Naive B cell (primary cell): ENCODE data around the gene LIX1L. TPM values are rescaled to one million over a fixed set of nuclear protein-coding genes. Genes with fewer than 3 reads are reported as not detected.

ENCODE experiments used
- ATAC-seq, 2 donors: fragments of 150-1000 bp; cut with Tn5 transposase; 2 replicates each; pipeline ENCODE4 v1.10.0; 2021; ENCODE audit warnings: low read depth in 2 of 2, mild to moderate bottlenecking in 2 of 2, moderate library complexity in 2 of 2
- DNase-seq: peaks from one replicate; pipeline ENCODE4 v3.0.0; 2022
- H3K27ac Mint-ChIP-seq, 6 donors: one replicate each; pipeline ENCODE4 v1.8.0; 2020 to 2022; ENCODE audit warnings: mild to moderate bottlenecking in 6 of 6, mixed read lengths in 6 of 6, moderate library complexity in 5 of 6, inconsistent platforms in 2 of 6
- H3K27me3 Mint-ChIP-seq, 3 donors: one replicate each; pipeline ENCODE4 v1.8.0; 2021 to 2022; ENCODE audit warnings: mixed read lengths in 3 of 3, mild to moderate bottlenecking in 1 of 3
- H3K36me3 Mint-ChIP-seq, 2 donors: one replicate each; pipeline ENCODE4 v1.8.0; 2020 to 2022; ENCODE audit warnings: mixed read lengths in 2 of 2, inconsistent platforms in 1 of 2, mild to moderate bottlenecking in 1 of 2
- H3K4me1 Mint-ChIP-seq, 3 donors: one replicate each; pipeline ENCODE4 v1.8.0; 2020 to 2022; ENCODE audit warnings: mixed read lengths in 3 of 3, inconsistent platforms in 1 of 3, mild to moderate bottlenecking in 1 of 3, moderate library complexity in 1 of 3
- H3K4me3 Mint-ChIP-seq, 8 donors: one replicate each; pipeline ENCODE4 v1.8.0; 2020 to 2022; ENCODE audit warnings: mild to moderate bottlenecking in 8 of 8, mixed read lengths in 8 of 8, moderate library complexity in 8 of 8, inconsistent platforms in 2 of 8
- H3K9me3 Mint-ChIP-seq, 7 donors: one replicate each; pipeline ENCODE4 v1.8.0; 2020 to 2022; ENCODE audit warnings: mixed read lengths in 7 of 7, mild to moderate bottlenecking in 5 of 7, inconsistent platforms in 2 of 7, moderate library complexity in 1 of 7
- polyA plus RNA-seq, 6 donors: library from polyadenylated mRNA; unstranded; fragments of 300-500 nt; fragmentation: Illumina TruSeq; gene quantifications; one replicate each; pipeline ENCODE4 v1.2.3, GENCODE V29; 2021; ENCODE audit warnings: low read depth in 6 of 6

LIX1L gene
- polyA plus RNA-seq, 6 donors from 2014 or later = 10.6 to 14.2 (median 12.7) TPM

GRCh38 chr1:145982010-145982723 lies 24.4 kb upstream of the LIX1L start:
- H3K27ac Mint-ChIP-seq = peak overlapping the region in 5 of 6 donors; percentile 55 to 88 (median 79)
- H3K4me1 Mint-ChIP-seq = peaks cover 23 to 47% (median 23%) of the 10 kb centered on the region in 3 donors
- DNase-seq (no peak), ATAC-seq (no peak)
- H3K9me3 Mint-ChIP-seq = no peaks in the 10 kb centered on the region
- peak overlapping the region in 5 of 8 donors; percentile 17 to 80 (median 55) for H3K4me3 Mint-ChIP-seq
- H3K36me3 Mint-ChIP-seq = no peaks in the 10 kb centered on the region
- no peaks in the 10 kb centered on the region for H3K27me3 Mint-ChIP-seq

DNA sequence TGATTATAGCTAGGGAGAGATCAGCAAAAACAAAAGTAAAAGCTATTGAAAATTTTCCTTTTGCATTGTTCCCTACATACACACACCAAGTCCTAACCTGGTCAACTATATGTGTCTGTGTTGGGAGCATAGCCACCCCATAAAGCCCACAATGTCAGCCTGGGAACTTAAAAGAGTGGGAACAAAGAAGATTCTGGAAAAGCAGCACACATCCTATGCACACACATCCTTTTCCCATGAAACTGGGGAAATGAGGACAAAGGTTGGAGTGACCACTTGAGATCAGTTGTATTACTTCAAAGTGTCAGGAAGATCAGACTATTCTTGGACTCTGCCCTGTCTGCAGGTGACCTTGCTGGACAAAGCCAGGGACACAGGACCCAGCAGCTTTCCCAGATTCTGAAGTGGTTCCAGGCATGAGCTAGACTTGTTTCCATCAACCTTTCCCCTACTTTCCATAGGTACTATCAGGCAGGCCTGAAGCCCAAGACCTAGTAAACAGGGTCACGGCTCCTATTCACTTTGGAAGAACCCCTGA lies 22.7 kb upstream of the LIX1L start:
- ATAC-seq = no peak
- no peak overlapping the region for H3K27ac Mint-ChIP-seq
- H3K9me3 Mint-ChIP-seq = no peaks in the 10 kb centered on the region
- H3K4me1 Mint-ChIP-seq = peaks cover 13 to 41% (median 13%) of the 10 kb centered on the region in 3 donors
- H3K27me3 Mint-ChIP-seq = no peaks in the 10 kb centered on the region
- H3K36me3 Mint-ChIP-seq = no peaks in the 10 kb centered on the region
- DNase-seq = no peak
- H3K4me3 Mint-ChIP-seq = no peak overlapping the region

GRCh38 chr1:145979746-145980456 lies 22.1 kb upstream of the LIX1L start:
- Mint-ChIP-seq H3K27me3 (no peaks in the 10 kb centered on the region), H3K9me3 (no peaks in the 10 kb centered on the region), H3K36me3 (peaks cover 0 to 6% of the 10 kb centered on the region in 2 donors), H3K4me1 (peaks cover 7 to 40% (median 9%) of the 10 kb centered on the region in 3 donors), H3K4me3 (no peak overlapping the region), H3K27ac (no peak overlapping the region)
- peak; percentile 61 for DNase-seq
- ATAC-seq = peak; percentile 26 to 31

DNA sequence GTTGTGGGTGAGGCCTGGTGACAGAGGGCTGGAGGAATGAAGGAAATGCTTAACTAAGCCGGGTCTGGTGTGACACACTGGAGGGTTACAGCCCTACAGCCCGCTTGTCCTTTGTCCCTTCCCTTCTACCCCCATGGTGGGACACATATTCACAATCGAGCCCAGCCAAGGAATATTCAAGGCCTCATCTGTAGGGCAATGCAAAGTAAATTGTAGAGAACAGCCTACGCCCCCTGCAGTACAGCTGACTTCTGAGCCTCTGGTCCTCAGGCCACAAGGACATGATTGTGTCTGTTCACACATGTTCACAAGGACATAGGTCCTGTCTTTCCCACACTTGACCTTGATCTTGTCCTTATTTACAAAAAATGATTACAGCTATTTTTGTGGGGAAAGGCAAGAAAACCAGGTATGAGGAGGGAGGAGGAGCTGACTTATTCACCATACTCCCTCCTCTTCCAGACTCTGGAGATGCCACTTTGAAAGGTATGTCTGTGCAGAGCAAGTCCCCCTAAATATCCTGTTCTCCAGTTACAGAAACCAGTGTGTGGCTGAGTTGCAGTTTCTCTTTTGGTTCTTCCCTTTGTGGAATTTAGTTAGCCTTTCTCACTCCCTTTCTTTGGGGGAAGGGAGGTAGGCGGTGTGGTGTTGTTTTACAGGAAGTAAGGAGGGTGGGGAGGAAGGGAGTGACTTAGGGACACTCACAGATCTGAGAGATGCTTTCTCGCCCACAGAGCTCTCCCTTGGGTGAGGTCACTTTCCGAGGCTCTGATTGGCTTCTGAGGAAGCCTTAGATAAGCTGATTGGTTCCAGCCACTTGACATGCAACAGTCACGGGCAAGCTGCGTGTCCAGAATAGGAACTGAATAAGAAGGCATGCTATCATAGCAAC lies 21.3 kb upstream of the LIX1L start:
- H3K4me3 Mint-ChIP-seq = no peak overlapping the region
- no peaks in the 10 kb centered on the region for H3K27me3 Mint-ChIP-seq
- H3K9me3 Mint-ChIP-seq = no peaks in the 10 kb centered on the region
- H3K27ac Mint-ChIP-seq = no peak overlapping the region
- H3K4me1 Mint-ChIP-seq = peaks cover 0 to 39% (median 6%) of the 10 kb centered on the region in 3 donors
- ATAC-seq (peak; percentile 82 to 84), DNase-seq (peak; percentile 85)
- H3K36me3 Mint-ChIP-seq = peaks cover 0 to 8% of the 10 kb centered on the region in 2 donors

- no peaks in the 10 kb centered on the region for H3K9me3 Mint-ChIP-seq
- H3K27me3 Mint-ChIP-seq = no peaks in the 10 kb centered on the region
- ATAC-seq (no peak), DNase-seq (no peak)
- H3K4me1 Mint-ChIP-seq = peaks cover 0 to 32% (median 6%) of the 10 kb centered on the region in 3 donors
- peaks cover 0 to 8% of the 10 kb centered on the region in 2 donors for H3K36me3 Mint-ChIP-seq
- no peak overlapping the region for H3K4me3 Mint-ChIP-seq
- H3K27ac Mint-ChIP-seq = no peak overlapping the region
These were observed 20.6 kb upstream of the LIX1L start for GRCh38 chr1:145978471-145978853.

DNA sequence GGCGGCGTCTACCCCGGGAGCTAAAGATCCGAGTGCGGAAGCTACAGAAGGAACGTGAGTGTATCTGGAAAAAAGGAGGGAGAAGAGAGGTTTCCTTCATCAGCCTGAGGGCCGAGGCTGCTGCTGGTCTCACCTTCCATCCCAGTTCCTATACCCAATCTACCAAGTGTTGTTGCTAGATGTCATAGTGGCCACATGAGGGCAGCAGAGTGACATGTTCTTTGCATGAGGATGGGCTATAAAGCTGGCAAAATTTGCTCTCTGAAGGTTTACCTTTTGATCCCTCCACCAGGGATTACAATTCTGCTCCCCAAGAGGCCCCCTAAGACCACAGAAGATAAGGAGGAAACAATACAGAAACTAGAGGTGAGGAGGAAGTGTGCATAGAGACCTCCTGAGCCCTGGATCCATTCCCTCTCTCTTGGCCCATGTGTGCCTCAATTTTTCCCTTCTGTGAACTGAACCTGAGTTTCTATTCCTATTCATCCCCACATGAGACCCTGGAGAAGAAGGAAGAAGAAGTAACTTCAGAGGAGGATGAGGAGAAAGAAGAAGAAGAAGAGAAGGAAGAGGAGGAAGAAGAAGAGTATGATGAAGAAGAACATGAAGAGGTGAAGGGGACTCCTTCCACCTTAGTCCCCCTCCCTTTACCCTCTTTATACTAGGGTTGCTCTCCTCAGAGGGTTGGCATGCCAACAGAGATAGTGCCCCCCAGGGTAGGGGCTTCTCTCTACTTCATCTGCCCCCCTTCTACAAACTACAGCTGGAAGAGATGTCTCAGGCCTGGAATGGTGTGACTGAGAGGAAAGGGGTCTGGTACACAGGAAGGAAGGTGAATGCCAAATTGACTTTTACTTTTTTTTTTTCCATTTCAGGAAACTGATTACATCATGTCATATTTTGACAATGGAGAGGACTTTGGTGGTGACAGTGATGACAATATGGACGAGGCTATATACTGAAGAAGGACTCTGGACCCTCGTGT lies 20.0 kb upstream of the LIX1L start:
- Mint-ChIP-seq H3K27me3 (no peaks in the 10 kb centered on the region), H3K9me3 (no peaks in the 10 kb centered on the region), H3K4me1 (peaks cover 0 to 29% (median 6%) of the 10 kb centered on the region in 3 donors), H3K36me3 (peaks cover 0 to 8% of the 10 kb centered on the region in 2 donors), H3K27ac (no peak overlapping the region), H3K4me3 (peak overlapping the region in 1 of 8 donors; percentile 56)
- DNase-seq (peak; percentile 74), ATAC-seq (peak; percentile 15 to 31)

DNA sequence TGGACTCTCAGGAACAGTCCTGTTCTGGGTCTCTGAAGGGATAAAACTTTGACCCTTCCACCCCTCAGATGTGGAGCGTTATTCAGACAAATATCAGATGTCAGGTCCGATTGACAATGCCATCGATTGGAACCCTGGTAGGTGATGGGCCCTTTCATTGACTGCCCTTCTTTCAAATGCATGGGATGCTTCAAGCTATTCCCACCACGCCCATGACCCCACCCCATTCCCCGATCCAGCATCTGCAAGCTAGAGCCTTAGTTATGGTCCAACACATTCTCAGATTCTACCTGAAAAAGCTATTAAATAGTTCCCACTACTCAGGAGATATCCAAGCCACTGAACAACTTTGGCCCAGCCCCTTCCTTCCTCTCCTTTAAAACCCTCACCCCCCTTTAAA lies 19.2 kb upstream of the LIX1L start:
- peak overlapping the region in 1 of 6 donors; percentile 61 for H3K27ac Mint-ChIP-seq
- DNase-seq (no peak), ATAC-seq (no peak)
- peaks cover 0 to 8% of the 10 kb centered on the region in 2 donors for H3K36me3 Mint-ChIP-seq
- no peaks in the 10 kb centered on the region for H3K27me3 Mint-ChIP-seq
- H3K4me3 Mint-ChIP-seq = peak overlapping the region in 1 of 8 donors; percentile 56
- H3K9me3 Mint-ChIP-seq = no peaks in the 10 kb centered on the region
- peaks cover 0 to 21% (median 6%) of the 10 kb centered on the region in 3 donors for H3K4me1 Mint-ChIP-seq

DNA sequence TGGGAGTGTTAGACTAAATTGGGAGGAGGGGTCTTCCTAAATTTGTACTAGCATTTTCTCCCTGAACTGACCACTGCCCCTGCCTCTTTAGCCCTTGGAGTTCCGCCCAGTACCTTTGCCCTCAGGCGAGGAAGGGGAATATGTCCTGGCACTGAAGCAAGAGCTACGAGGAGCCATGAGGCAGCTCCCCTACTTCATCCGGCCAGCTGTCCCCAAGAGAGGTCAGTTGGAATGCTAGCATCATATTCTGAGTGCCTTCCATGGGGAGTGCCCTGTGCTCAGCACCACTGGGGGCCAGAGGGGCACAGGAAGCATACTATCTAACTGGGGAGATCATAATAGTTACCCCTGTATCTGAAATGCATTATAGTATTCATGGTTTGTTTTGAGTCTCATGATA lies 17.4 kb upstream of the LIX1L start:
- H3K36me3 Mint-ChIP-seq = peaks cover 0 to 8% of the 10 kb centered on the region in 2 donors
- ATAC-seq = no peak

GRCh38 chr1:145974721-145975120 lies 16.9 kb upstream of the LIX1L start:
- peak overlapping the region in 2 of 6 donors; percentile 47 to 79 for H3K27ac Mint-ChIP-seq
- H3K27me3 Mint-ChIP-seq = no peaks in the 10 kb centered on the region
- no peaks in the 10 kb centered on the region for H3K9me3 Mint-ChIP-seq
- ATAC-seq (no peak), DNase-seq (no peak)
- peaks cover 0 to 8% of the 10 kb centered on the region in 2 donors for H3K36me3 Mint-ChIP-seq
- no peak overlapping the region for H3K4me3 Mint-ChIP-seq
- peaks cover 6 to 13% (median 6%) of the 10 kb centered on the region in 3 donors for H3K4me1 Mint-ChIP-seq

More for the DNA sequence above, 17.4 kb upstream of the LIX1L start:
- H3K4me1 Mint-ChIP-seq = peaks cover 3 to 13% (median 6%) of the 10 kb centered on the region in 3 donors
- no peaks in the 10 kb centered on the region for H3K9me3 Mint-ChIP-seq
- H3K4me3 Mint-ChIP-seq = no peak overlapping the region
- no peaks in the 10 kb centered on the region for H3K27me3 Mint-ChIP-seq
- no peak for DNase-seq
- H3K27ac Mint-ChIP-seq = peak overlapping the region in 3 of 6 donors; percentile 28 to 72 (median 47)

DNA sequence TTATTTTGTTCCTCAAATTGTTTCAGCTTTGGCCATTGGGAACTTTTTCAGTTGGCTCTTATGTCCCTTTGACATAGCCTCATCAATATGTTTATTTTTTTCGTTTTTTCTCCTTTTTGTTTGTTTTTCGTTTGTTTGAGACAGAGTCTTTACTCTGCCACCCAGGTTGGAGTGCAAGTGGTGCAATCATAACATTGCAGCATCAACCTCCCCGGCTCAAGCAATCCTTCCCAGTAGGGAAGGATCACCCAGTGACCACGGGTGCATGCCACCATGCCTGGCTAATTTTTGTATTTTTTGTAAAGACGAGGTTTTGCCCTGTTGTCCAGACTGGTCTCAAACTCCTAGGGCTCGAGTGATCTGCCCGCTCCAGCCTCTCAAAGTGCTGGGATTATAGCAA lies 14.8 kb upstream of the LIX1L start:
- no peaks in the 10 kb centered on the region for H3K27me3 Mint-ChIP-seq
- H3K36me3 Mint-ChIP-seq = peaks cover 3 to 8% of the 10 kb centered on the region in 2 donors
- peaks cover 11 to 16% (median 16%) of the 10 kb centered on the region in 3 donors for H3K4me1 Mint-ChIP-seq
- peaks cover 0 to 2% (median 0%) of the 10 kb centered on the region in 7 donors for H3K9me3 Mint-ChIP-seq
- no peak overlapping the region for H3K4me3 Mint-ChIP-seq
- peak overlapping the region in 2 of 6 donors; percentile 11 to 66 for H3K27ac Mint-ChIP-seq
- no peak for DNase-seq
- no peak for ATAC-seq

GRCh38 chr1:145967288-145967687 lies 9.5 kb upstream of the LIX1L start:
- Mint-ChIP-seq H3K9me3 (peaks cover 0 to 3% (median 0%) of the 10 kb centered on the region in 7 donors), H3K27me3 (no peaks in the 10 kb centered on the region), H3K4me3 (peak overlapping the region in 1 of 8 donors; percentile 75), H3K27ac (peak overlapping the region in 2 of 6 donors; percentile 63 to 67), H3K4me1 (peaks cover 31 to 49% (median 36%) of the 10 kb centered on the region in 3 donors), H3K36me3 (peaks cover 0 to 6% of the 10 kb centered on the region in 2 donors)
- ATAC-seq (no peak), DNase-seq (no peak)
